HG03103 (cell line): Measurements from ENCODE around the gene TGM3.

Source experiments
- ATAC-seq: cut with Tn5 transposase; IDR thresholded peaks from one replicate; pipeline ENCODE4 v1.9.1; 2021; ENCODE audit warnings: low read depth; ENCODE audit not compliant: unreplicated experiment

Gene TGM3

GRCh38 chr20:2333821-2334220, 38.0 kb downstream of the TGM3 start:
- no peak for ATAC-seq

- ATAC-seq = no peak
These were observed 39.5 kb downstream of the TGM3 start for GRCh38 chr20:2335096-2335870.

DNA sequence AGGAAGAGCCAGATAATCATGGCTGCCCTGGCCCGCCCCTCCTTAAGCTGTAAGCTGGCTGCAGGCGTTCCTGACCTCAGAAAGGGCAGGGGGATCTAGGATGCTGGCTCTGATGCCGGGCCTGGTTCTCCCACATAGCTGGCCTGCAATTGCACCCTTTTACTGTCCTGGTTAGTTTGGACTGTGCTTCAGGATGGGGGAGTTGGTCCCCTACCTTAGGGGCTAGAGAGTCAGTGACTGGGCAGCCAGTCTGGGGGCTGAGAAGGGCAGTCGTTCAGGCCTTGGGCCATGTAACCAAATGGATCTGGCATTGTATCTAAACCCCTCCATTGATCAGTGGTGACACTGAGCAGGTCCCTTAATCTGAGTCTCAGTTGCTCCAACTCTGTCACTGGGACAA, 40.7 kb downstream of the TGM3 start:
- no peak for ATAC-seq

DNA sequence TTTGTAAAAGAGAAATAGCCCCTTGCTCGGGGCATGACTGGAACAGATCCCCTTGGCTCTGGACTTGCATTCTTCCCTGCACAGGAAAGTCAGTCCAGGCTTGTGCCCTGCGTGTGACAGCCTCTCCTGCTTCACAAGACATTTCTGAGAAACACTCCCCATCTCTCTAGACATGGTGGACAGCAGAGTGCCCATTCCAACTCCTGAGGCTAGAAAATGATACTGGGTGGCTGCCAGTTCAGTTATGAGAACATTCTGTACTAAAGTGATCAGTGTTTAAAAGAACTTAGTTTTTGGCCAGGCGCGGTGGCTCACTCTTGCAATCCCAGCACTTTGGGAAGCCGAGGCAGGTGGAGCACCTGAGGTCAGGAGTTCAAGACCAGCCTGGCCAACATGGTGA, 41.3 kb downstream of the TGM3 start:
- ATAC-seq = no peak

- no peak for ATAC-seq
These were observed 42.7 kb downstream of the TGM3 start for GRCh38 chr20:2338411-2339066.

DNA sequence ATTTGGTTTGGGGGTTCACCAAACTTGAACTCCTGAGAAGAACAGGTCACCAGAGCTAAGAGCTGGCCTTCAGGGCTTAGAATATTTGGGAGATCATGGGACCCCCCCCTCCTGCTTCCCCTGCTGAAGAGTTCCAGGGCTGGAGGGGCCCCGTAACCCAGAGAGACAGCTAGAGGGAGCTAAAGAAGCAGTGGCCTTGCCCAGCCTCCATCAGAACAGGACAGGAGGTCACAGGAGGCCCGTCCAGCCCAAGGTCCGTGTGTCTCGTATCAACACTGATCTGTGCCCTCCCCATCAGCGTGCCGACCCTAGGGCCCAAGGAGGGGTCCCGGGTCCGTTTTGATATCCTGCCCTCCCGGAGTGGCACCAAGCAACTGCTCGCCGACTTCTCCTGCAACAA, 44.3 kb downstream of the TGM3 start:
- ATAC-seq = no peak

- ATAC-seq = no peak
These were observed 45.0 kb downstream of the TGM3 start for GRCh38 chr20:2340823-2341222.

GRCh38 chr20:2341336-2341735, 45.5 kb downstream of the TGM3 start:
- ATAC-seq = no peak

- ATAC-seq = no peak
These were observed 46.4 kb downstream of the TGM3 start for GRCh38 chr20:2342243-2342642.

DNA sequence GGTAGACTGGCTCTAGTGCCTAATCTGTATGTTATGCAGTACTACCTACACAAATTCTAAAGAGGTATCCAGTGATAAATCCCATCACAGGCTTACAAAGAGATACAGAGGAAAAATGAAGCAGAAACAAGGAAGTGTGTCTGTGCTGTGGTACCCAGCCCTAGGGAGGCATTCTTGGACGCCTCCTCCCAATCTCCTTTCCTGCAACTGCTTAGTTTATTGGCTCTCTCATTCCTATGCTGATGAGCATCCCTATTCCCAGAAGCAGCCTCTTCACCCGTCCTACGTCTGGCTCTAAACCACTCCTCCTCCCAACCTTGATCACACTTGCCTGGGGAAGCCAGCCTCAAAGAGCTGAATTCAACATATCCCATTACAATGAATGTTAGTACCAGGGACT, 50.4 kb downstream of the TGM3 start:
- no peak for ATAC-seq

DNA sequence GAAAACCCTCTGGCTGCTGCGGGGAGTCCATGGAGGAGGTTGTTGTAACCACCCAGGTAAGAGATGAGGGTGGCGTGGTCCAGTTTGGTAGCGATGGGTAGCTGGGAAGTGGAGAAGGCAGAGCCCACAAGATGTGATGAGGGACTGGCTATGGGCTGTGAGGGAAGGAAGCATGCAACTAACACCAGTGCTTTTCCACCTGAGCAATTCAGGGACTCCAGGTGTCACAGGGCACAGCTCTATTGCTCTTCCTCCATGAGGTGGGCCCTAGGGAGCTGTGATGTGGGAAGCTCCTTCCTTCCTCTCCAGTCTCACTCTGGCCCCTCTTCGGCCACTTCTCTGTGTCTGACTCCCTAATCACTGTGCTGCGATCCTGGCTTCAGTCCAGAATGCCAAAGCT, 52.5 kb downstream of the TGM3 start:
- no peak for ATAC-seq

- ATAC-seq = no peak
These were observed 54.0 kb downstream of the TGM3 start for GRCh38 chr20:2349801-2350200.

GRCh38 chr20:2350606-2351005, 54.8 kb downstream of the TGM3 start:
- ATAC-seq = no peak

DNA sequence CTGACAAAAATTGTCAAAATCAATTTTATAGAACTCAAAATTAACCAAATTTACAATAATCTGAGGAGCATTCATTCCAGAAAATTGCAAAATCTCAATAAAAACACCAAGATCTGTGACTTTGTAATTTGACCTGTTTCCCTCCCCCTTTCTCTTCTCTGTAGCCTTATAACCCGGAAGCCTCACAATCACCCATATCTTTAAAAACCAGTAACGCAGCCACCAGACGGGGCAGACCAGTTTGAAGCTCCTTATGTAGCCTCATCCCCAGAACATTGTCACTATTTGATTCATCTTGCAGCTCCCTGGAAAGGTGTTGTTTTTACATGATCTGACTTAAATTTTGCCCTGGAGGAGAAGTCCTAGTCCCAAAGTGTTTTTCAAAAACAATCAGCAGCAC, 57.4 kb downstream of the TGM3 start:
- no peak for ATAC-seq

GRCh38 chr20:2357114-2357513, 61.3 kb downstream of the TGM3 start:
- no peak for ATAC-seq

DNA sequence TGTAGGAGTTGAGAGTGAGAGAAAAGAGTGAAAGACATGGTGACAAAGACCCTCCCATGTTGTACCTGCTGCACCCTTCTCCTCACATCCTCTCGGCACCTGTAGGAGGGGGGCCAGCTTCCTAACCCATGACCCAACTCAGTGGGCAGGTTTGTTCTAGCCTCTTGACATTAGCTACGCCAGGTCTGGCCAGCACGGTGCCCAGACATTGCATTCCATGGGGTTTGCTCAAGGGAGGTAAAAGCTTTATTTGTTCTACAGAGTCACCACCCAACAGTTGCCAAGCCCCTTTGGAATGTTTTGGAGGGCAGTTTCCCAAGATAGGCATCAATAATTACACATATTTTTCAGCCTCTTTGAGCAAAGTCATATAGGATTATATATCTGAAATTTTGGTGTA, 62.2 kb downstream of the TGM3 start:
- ATAC-seq = no peak

DNA sequence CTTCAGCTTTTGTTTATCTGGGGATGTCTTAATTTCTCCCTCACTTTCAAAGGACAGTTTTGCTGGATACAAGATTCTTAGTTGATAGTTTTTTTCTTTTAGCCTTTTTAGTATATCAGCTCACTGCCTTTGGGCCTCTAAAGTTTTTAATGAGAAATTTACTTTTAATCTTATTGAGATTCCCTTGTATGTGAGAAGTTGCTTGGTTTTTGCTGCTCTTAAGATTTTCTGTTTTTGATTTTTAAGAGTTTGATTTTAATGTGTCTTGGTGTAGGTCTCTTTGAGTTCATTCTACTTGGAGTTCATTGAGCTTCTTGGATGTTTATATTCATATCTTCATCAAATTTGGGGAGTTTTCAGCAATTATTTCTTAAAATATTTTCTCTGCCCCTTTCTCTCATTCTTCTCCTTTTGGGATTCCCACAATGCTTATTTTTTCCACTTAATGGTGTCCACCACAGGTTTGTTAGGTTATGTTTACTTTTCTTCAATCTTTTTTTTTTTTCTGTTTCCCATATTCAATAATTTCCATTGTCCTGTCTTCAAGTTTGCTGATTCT, 65.3 kb downstream of the TGM3 start:
- ATAC-seq = no peak

DNA sequence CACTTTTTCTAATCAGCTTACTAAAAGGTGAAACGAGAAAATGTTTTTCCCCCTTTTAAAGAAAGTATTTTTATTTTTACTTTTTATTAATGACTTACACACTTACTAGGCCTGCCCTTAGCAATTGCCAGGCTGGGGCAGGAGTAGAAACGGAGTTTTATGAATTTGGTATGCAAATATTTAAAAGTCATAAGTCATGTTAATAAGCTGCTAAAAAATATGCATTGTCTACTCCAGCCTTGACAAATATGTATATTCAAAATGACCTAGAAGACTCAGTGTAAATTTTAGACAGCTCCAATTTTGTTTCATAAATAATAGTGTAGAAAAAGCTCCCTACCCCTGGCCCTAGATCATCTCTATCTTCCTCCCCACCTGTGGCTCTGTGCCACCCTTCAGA, 67.4 kb downstream of the TGM3 start:
- ATAC-seq = no peak

DNA sequence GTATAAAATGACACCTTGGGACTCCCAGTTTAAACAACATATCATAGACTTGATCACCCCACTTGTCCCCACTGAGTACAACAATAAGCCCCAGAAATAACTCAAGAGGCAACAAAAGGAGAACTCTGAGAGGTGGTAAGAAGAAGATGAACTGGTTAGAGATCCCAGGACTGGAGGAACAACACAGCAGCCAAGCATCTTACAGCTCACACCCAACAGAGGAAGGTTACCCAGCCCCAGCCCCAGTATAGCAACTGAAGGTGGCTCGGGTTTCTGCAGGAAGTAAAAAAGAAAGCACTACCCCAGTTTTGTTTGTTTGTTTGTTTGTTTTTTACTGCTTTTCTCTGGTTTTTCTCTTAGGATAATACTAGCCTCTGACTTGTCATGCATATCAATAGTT, 67.8 kb downstream of the TGM3 start:
- ATAC-seq = no peak

GRCh38 chr20:2364044-2364443, 68.2 kb downstream of the TGM3 start:
- no peak for ATAC-seq

DNA sequence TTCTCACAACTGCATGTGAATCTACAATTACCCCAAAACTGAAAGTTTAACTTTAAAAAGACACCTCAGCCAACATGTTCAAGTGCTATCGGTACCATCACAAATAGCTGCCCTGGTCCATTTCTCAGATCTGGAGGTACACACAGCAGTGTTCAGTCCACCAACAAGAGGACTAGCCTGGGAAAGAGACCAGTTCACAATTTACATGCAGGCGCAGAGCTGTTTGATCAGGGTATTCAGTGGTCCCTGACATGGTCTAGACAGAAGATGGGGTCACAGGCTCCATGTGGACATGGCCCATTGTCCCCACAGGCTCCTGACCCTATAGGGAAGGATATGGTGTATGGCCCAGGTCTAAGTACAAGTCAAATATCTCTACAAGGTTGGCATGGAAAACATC, 69.3 kb downstream of the TGM3 start:
- no peak for ATAC-seq

DNA sequence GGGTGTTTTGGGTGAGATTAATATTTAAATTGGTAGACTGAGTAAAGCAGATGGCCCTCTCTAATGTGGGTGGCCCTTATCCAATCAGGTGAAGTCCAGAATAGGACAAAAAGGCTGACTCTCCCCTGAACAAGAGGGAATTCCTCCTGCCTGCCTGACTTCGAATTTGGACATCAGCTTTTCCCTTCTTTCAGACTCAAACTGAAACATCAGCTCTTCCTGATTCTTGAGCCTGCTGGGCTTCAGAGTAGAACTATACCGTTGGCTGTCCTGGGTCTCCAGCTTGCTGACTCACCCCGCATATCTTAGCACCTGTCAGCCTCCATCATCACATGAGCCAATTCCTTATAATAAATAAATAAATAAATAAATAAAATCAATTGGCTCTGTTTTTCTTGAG, 69.9 kb downstream of the TGM3 start:
- no peak for ATAC-seq
